Measurements from ENCODE around the gene ABCF1.

GRCh38 chr6:30614843-30615218 lies 43.6 kb downstream of the ABCF1 start:
- TF ChIP-seq FOXA1 (IDR thresholded peaks at IDR 0.05) (no peak), ELF4 (IDR thresholded peaks at IDR 0.05) (0 out of 2 replicates have a peak, but pooled peaks have one; percentile 1), FOXM1 (IDR thresholded peaks at IDR 0.05; ENCODE audit: borderline replicate concordance) (no peak), SUZ12 (IDR thresholded peaks at IDR 0.05) (no peak), NFRKB (IDR thresholded peaks at IDR 0.05) (peak; percentile 83; the same call in 1 of the 2 replicates), TARDBP (IDR thresholded peaks at IDR 0.05) (no peak), HDGF (IDR thresholded peaks at IDR 0.05; ENCODE audit: borderline replicate concordance) (no peak), SP1 (IDR thresholded peaks at IDR 0.05) (no peak), LEF1 (IDR thresholded peaks at IDR 0.05; ENCODE audit: borderline replicate concordance) (no peak), BHLHE40 (IDR thresholded peaks at IDR 0.05; ENCODE audit: borderline replicate concordance) (no peak), L3MBTL2 (conservative IDR thresholded peaks at IDR 0.05) (no peak), ZNF384 (IDR thresholded peaks at IDR 0.05) (no peak), ARNT (IDR thresholded peaks at IDR 0.05) (no peak), FOXK2 (IDR thresholded peaks at IDR 0.05) (0 out of 2 replicates have a peak, but pooled peaks have one; percentile 24)
